ENCODE results near the gene DMKN. TPM values are rescaled to one million over a fixed set of nuclear protein-coding genes. Genes with fewer than 3 reads are reported as not detected.

The DMKN gene
- total and polyA plus RNA-seq, 2 donors (not counting 3 experiments of a cell fraction or from before 2014, with no cell fraction given): not detected

- Histone ChIP-seq H3K4me3 (replicated peaks in 1 of 3; ENCODE audit: insufficient read depth in 1 of 3, low read depth in 1 of 3, low read length in 3 of 3) (no peak overlapping the region), H3K27me3 (ENCODE audit: control insufficient read depth in 2 of 2, insufficient read depth in 2 of 2, low read length in 2 of 2) (no peaks in the 10 kb centered on the region), H3K9me3 (replicated peaks; ENCODE audit: control insufficient read depth, insufficient read depth, low read length) (no peaks in the 10 kb centered on the region), H3K4me1 (ENCODE audit: control insufficient read depth, extremely low read depth, insufficient read depth, low read length) (no peaks in the 10 kb centered on the region), H4K20me1 (replicated peaks; ENCODE audit: control insufficient read depth, extremely low read depth, insufficient read depth, low read length) (no peaks in the 10 kb centered on the region), H3K4me2 (ENCODE audit: insufficient read depth, low read length) (no peak overlapping the region), H3K79me2 (ENCODE audit: control insufficient read depth, insufficient read depth, low read length) (no peaks in the 10 kb centered on the region), H3K9ac (replicated peaks; ENCODE audit: extremely low read depth, insufficient read depth, low read length) (no peak overlapping the region), H3K27ac (ENCODE audit: insufficient read depth, low read depth, low read length) (no peak overlapping the region), H3K9me1 (replicated peaks; ENCODE audit: control insufficient read depth, extremely low read depth, insufficient read depth, low read length) (no peaks in the 10 kb centered on the region), H3K36me3 (ENCODE audit: control insufficient read depth in 2 of 2, extremely low read depth in 1 of 2, insufficient read depth in 2 of 2, low read length in 2 of 2) (no peaks in the 10 kb centered on the region), H2AFZ (ENCODE audit: low read depth, low read length) (no peak overlapping the region)
- DNase-seq (ENCODE audit: low read depth, low spot score) (no peak), FAIRE-seq (no peak)
- POLR2A ChIA-PET: no interaction called here
- intact Hi-C loops (cut with micrococcal nuclease): no loop called here
- TF ChIP-seq MYC (IDR thresholded peaks at IDR 0.05; ENCODE audit: low read depth, low read length) (no peak), EZH2 (IDR thresholded peaks at IDR 0.05; ENCODE audit: borderline replicate concordance, low read depth, low read length, severe bottlenecking) (no peak), FOS (IDR thresholded peaks at IDR 0.05; ENCODE audit: borderline replicate concordance, insufficient read depth, low read length) (no peak), JUN (IDR thresholded peaks at IDR 0.05; ENCODE audit: borderline replicate concordance, insufficient read depth, insufficient read length, low read depth) (no peak), CTCF (IDR thresholded peaks at IDR 0.05; ENCODE audit: extremely low read depth in 1 of 2, insufficient read depth in 1 of 2, low read depth in 1 of 2, low read length in 2 of 2) (no peak), GATA2 (IDR thresholded peaks at IDR 0.05; ENCODE audit: insufficient read depth, insufficient read length, low read depth, low read length) (no peak), POLR2A (IDR thresholded peaks at IDR 0.05; ENCODE audit: low read depth, low read length) (no peak), POLR2AphosphoS5 (IDR thresholded peaks at IDR 0.05; ENCODE audit: insufficient read depth, low read depth, low read length) (no peak)
- TF ChIP-seq, protein P1, sequence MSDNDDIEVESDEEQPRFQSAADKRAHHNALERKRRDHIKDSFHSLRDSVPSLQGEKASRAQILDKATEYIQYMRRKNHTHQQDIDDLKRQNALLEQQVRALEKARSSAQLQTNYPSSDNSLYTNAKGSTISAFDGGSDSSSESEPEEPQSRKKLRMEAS (IDR thresholded peaks at IDR 0.05; ENCODE audit: insufficient read depth, insufficient read length): no peak
- CTCF ChIA-PET: interaction anchor here (3.0 kb wide), 1 partner anchor 11 kb away, joined by 21 read pairs; no protein-coding TSS in a partner anchor
- BruUV-seq (replicated peaks): no TSS peak
- dilution Hi-C loops (cut with MboI; ENCODE audit: extremely low pct_ligation_motif_present, low sequenced_read_pairs): no loop called here
Measured at GRCh38 chr19:35484252-35485036, 29.0 kb downstream of the DMKN start.

Measured in endothelial cell of umbilical vein (primary cell).